Right lobe of liver (tissue), 6 donors: ENCODE data around the gene SH3GLB2. TPM values are rescaled to one million over a fixed set of nuclear protein-coding genes. Genes with fewer than 3 reads are reported as not detected.
"Not testable (repeated sequence)": the region's sequence is repeated elsewhere in the genome, so short reads cannot be mapped to it uniquely, and the experiment has no call there.

ENCODE experiments used
- ATAC-seq, 4 donors: fragments of 200-7000 bp; cut with Tn5 transposase; one replicate each; pipeline ENCODE4 v1.9.1; 2020; ENCODE audit warnings: mild to moderate bottlenecking in 4 of 4, moderate library complexity in 4 of 4
- DNase-seq, 3 donors: peaks; one replicate each; pipeline ENCODE4 v3.0.0-alpha.2; 2020
- H3K27ac ChIP-seq, 3 donors: fragments of 200-600 bp; one replicate each; pipeline ENCODE4 v1.8.0; 2022
- H3K27me3 ChIP-seq, 2 donors: fragments of 200-600 bp; one replicate each; pipeline ENCODE4 v1.8.0; 2022
- H3K36me3 ChIP-seq, 4 donors: fragments of 200-600 bp; sonication (generic) in 1 of 4; one replicate each; pipeline versions ENCODE4 v1.5.1 to v1.8.0; 2017 to 2022; ENCODE audit warnings: control low read depth in 1 of 4
- H3K4me1 ChIP-seq, 4 donors: fragments of 200-600 bp; sonication (generic) in 1 of 4; one replicate each; pipeline versions ENCODE4 v1.5.1 to v1.8.0; 2017 to 2022; ENCODE audit warnings: control low read depth in 1 of 4
- H3K4me3 ChIP-seq, 3 donors: fragments of 200-600 bp; one replicate each; pipeline ENCODE4 v1.8.0; 2022
- H3K9me3 ChIP-seq, 4 donors: fragments of 200-600 bp; sonication (generic) in 1 of 4; one replicate each; pipeline versions ENCODE4 v1.5.1 to v1.8.0; 2017 to 2022; ENCODE audit warnings: control low read depth in 1 of 4
- CTCF ChIP-seq, 4 donors: fragments of 200-600 bp in 3 of 4; fragments of 450-650 bp in 1 of 4; IDR thresholded peaks; one replicate each; pipeline versions ENCODE4 v1.5.1 to v1.8.0; 2016 to 2022; ENCODE audit warnings: antibody characterized with exemption in 4 of 4, mild to moderate bottlenecking in 2 of 4
- POLR2A ChIP-seq: fragments of 450-650 bp; IDR thresholded peaks from one replicate; pipeline ENCODE4 v1.6.1; 2017; ENCODE audit warnings: antibody characterized with exemption, mild to moderate bottlenecking
- WGBS: methylation state at CpG from one replicate; pipeline ENCODE4 v1.1.6; 2018; ENCODE audit warnings: low coverage, low lambda C conversion rate; ENCODE audit not compliant: insufficient coverage; ENCODE audit errors: missing lambda C conversion rate; 5-methylcytosine and 5-hydroxymethylcytosine counted together
- intact Hi-C, 2 donors: fragments of 100-400 bp; cut with DNase I; formaldehyde crosslinking; loops; one replicate each; pipeline versions ENCODE4 v1.11.2 to v1.14.1; 2022
- total RNA-seq, 6 experiments: library from RNA; depleted of rRNA in 2 of 6; stranded (reverse); fragments of >200 nt in 2 of 6; fragmentation: NEBNext Ultra II Directional in 3 of 6; extraction: Animal tissue kit (Norgen Biotek cat#: 25700) in 3 of 6; gene quantifications; one replicate each; pipeline versions ENCODE4 v1.1.0 to v1.2.4, GENCODE V29; 2016 to 2023
- donor health status: DM: no; HTN: yes; CAD: no.
- donor health status: DM: no; HTN: no; CAD: no.
- donor health status: DM: no; HTN: no; CAD: no.
- donor health status: DM: no; HTN: yes; CAD: no.
- donor health status: DM: no; HTN: yes; CAD: no.

SH3GLB2 gene
- total RNA-seq, 6 experiments from 2014 or later = 23.7 to 28.3 (median 24.7) TPM

DNA sequence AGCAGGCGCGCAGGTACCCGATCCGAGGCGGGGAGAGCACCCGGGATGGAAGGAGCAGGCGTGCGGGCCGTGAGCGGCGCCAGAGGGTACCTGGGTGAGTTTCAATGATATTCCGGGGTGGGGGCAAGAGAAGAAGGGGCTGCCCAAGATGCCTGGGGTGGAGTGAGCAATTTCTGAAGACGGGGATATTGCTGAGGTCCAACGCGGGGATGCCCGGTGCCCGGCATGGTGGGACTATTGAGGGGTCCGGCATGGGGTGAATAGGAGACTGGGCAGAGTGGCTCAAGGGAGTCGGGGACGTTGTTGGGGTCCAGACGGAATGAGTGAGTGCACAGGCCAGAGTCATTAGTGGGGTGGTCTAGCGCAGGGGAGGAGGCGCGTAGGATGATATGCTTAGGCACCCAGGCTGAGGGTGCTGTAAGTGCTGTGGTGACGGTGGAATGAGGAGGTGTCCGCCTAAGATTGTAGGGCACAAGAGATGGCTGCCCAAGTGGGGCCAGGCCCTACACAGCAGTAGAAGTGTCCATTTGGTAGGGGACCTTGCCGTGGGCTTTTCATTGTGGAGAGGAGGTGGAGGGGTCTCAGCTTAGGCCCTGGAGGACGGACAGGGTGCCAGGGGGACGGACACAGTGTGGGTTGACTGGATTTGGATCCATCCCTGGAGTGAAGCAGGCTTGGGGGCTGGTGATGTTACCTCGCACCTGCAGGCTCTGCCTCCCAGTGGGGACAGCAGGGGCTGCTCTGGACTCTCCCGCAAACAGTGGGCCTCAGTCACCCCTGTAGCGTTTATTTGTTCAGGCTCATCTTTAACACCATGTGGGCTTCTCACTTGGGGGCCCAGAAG, 9.0 kb upstream of the SH3GLB2 start:
- peak overlapping the region in 2 of 3 donors; percentile 12 to 55 for H3K27ac ChIP-seq
- TF ChIP-seq CTCF (IDR thresholded peaks at IDR 0.05) = no peak
- no peak for TF ChIP-seq POLR2A
- WGBS = 4% methylated on average over 26 of the region's 32 CpGs
- H3K4me1 ChIP-seq = peaks cover 0 to 17% (median 5%) of the 10 kb centered on the region in 4 donors
- intact Hi-C loops = no loop called here
- H3K27me3 ChIP-seq = no peaks in the 10 kb centered on the region
- peaks cover 0 to 13% (median 0%) of the 10 kb centered on the region in 4 donors for H3K36me3 ChIP-seq
- ATAC-seq (no peak), DNase-seq (no peak)
- H3K9me3 ChIP-seq = no peaks in the 10 kb centered on the region
- H3K4me3 ChIP-seq = peak overlapping the region; percentile 73 to 99 (median 84)

DNA sequence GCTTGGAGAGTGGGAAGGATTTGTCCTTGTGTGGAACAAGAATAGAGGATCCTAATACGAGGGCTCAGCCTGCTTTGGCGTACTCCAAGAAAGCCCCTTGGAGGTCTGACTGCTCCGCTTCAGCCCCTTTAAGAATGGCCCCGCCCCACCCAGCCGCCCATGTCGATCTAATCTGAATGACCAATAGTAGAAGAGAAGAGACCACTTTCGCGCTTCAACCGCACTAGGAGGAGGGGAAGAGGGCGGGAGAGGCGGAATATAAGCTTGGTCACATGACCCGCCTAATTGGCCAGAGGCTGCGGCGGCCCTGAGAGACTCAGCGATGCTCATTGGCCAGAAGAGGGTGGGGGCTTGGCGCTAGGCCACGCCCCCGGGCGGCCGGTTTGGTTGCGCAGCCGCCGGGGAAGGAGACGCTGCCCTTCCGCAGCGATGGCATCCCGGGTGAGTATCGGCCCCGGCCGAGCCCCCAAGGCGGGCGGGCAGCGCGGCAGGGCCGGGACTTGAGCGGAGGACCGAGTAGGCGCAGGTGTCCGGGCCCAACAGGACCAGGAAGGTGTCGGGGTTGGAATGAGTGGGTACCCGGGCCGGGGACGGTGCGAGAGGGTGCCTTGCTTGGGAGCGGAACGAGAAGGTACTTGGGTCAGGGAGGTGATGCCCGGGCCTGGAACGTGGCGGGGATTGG, 8.3 kb upstream of the SH3GLB2 start, which contains the start of gene MIGA2:
TSS of gene MIGA2 (plus strand) at position 386 of the 682 bp plus-strand sequence. CDS start 3,969 bp downstream, outside the sequence.
- TF ChIP-seq CTCF (IDR thresholded peaks at IDR 0.05) = no peak
- TF ChIP-seq POLR2A = peak; percentile 92
- 0% methylated on average over 27 of the region's 49 CpGs for WGBS
- peak within 1 kb of the TSS in 2 of 3 donors; percentile 12 to 56 for H3K27ac ChIP-seq

GRCh38 chr9:129035838-129036237, 7.7 kb upstream of the SH3GLB2 start:
- peak overlapping the region in 1 of 3 donors; percentile 56 for H3K27ac ChIP-seq
- peaks cover 0 to 17% (median 5%) of the 10 kb centered on the region in 4 donors for H3K4me1 ChIP-seq
- WGBS = 34% methylated on average over 11 of the region's 13 CpGs
- H3K9me3 ChIP-seq, DNase-seq, intact Hi-C loops, H3K27me3 ChIP-seq, H3K36me3 ChIP-seq: not testable (repeated sequence)
- peak overlapping the region; percentile 73 to 99 (median 84) for H3K4me3 ChIP-seq
- ATAC-seq = peak in 3 of 4 donors; percentile 4 to 18 (median 4)

More for the DNA sequence above, 8.3 kb upstream of the SH3GLB2 start, which contains the start of gene MIGA2:
- no peaks in the 10 kb centered on the region for H3K9me3 ChIP-seq
- DNase-seq (peak; percentile 96 to 98 (median 98)), ATAC-seq (peak; percentile 96 to 98 (median 96))
- H3K4me1 ChIP-seq = peaks cover 0 to 17% (median 5%) of the 10 kb centered on the region in 4 donors
- intact Hi-C loops = no loop called here
- peaks cover 0 to 5% (median 0%) of the 10 kb centered on the region in 4 donors for H3K36me3 ChIP-seq
- no peaks in the 10 kb centered on the region for H3K27me3 ChIP-seq
- peak within 1 kb of the TSS; percentile 73 to 99 (median 84) for H3K4me3 ChIP-seq

DNA sequence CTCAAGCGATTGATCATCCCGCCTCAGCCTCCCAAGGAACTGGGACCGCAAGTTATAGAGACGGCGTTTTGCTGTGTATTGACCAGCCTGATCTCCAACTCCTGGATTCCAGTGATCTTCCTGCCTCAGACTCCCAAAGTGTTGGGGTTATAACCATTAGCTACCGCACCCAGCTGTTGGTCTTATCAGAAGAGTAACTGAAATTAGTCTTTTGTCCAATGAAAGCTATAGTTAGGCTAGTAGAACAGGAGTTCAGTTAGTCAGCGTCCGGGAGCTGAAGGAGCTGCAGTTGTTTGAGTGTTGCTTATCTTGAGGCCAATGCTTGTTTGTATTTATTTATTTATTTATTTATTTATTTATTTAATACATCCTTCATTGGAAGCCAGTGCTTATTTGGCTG, 5.1 kb upstream of the SH3GLB2 start:
- H3K4me1 ChIP-seq = peaks cover 0 to 17% (median 7%) of the 10 kb centered on the region in 4 donors
- H3K27me3 ChIP-seq = no peaks in the 10 kb centered on the region
- no peaks in the 10 kb centered on the region for H3K36me3 ChIP-seq
- 88% methylated on average over 8 of the region's 8 CpGs for WGBS
- DNase-seq = no peak
- ATAC-seq = no peak
- H3K27ac ChIP-seq = no peak overlapping the region
- intact Hi-C loops = no loop called here
- TF ChIP-seq CTCF (IDR thresholded peaks at IDR 0.05) (no peak), POLR2A (no peak)
- no peaks in the 10 kb centered on the region for H3K9me3 ChIP-seq
- no peak overlapping the region for H3K4me3 ChIP-seq
